GM18909 (cell line): ENCODE measurements around the gene AQP12A.
"Not testable (repeated sequence)": the region's sequence is repeated elsewhere in the genome, so short reads cannot be mapped to it uniquely, and the experiment has no call there.

Source experiments
- ATAC-seq: cut with Tn5 transposase; IDR thresholded peaks from one replicate; pipeline ENCODE4 v1.9.1; 2021; ENCODE audit warnings: mild to moderate bottlenecking; ENCODE audit not compliant: unreplicated experiment, poor library complexity

Gene AQP12A

GRCh38 chr2:240686460-240686859, 5.2 kb upstream of the AQP12A start:
- ATAC-seq = no peak

GRCh38 chr2:240687045-240687740, 4.5 kb upstream of the AQP12A start:
- no peak for ATAC-seq

DNA sequence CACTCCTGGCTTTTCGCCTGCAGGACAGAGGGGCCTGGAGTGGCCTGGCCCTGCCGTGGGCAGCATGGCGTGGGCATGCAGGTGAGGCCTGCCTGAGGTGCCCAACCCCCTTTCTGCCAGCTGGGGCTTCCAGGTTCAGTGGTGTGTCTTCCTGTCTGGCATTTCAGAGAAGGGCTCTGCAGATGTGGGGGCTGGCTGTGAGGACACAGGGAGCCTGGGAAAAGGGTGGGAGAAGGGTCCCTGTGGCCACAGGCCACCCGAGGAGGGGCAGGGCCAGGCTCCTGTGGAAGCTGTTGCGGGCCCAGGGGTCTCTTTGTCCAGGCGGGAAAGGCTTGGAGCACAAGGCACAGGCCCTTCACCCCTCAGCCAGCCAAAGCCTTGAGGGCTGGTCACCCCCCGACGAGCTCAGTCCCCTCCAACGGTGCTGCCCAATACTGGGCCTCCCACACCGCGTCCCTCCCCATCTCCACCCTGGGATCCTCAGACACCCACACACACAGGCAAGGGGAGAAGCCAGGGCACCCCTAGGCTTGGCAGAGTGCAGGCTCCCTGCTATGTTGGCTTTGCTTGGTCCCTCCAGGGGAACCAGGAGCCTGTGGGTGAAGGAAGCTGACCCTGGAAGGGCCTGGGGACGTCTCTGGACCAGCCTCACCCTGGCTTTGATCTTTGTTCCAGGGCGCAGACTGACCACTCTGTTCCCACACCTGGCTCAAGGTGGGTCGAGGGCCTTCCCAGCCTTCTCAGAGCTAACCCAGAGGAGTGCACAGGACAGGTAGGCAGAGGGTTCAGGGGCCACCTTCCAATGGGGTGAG, 3.7 kb upstream of the AQP12A start:
- no peak for ATAC-seq

DNA sequence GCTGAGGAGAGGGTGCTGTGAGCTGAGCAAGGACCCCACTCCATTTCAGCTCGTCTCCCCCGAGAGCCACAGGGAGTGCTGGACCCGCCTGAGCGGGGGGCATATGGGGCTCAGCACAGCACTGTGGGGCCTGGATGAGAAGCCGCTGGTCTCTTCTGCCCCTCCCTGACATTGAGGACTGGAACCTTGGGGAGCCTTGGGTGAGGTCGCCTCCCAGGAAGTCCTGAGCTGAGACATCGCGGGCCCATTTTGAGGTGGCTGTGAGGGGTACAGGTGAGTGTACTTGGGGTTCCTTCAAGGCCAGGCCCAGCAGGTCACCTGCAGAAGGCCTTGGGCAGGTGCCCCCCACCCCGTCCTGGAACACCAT, 3.1 kb upstream of the AQP12A start:
- ATAC-seq = no peak

DNA sequence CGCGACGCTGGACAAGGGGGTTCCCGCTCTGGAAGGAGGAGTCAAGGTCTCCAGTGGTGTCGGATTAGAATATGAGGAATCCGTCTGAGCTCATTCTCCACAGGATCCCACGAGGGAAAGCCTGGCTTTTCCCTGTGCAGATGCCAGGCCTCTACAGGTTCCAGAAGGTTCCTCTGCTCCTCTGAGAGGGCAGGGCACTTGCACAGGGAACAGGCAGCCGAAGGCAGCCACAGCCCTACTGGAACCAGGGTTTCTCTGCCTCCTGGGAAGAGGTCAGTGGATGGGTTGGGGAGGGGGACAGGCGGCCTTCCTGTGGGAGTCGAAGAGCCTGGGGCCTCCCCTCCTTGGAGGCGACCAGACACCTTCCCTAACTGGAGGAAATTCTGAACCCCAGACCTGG, 1.7 kb upstream of the AQP12A start:
- ATAC-seq = no peak

GRCh38 chr2:240690421-240691074, 1.1 kb upstream of the AQP12A start:
- not testable (repeated sequence) for ATAC-seq

DNA sequence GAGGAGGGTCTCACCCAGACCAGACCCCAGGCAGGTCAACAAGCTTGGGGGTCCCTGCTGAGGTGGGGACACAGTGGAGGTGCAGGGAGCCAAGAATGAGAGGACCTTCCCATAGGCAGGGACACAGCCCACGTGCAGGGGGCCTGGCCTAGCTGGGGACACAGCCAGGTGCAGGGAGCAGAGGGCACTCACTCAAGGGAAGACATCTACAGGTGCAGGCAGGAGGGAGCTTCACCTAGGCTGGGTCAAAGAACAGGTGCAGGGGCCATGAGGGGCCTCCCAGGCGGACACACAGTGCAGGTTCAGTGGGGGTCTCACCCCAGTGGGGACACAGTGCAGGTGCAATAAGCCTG, 615 bp upstream of the AQP12A start:
- not testable (repeated sequence) for ATAC-seq

- not testable (repeated sequence) for ATAC-seq
Observed at GRCh38 chr2:240692583-240693561, 1.2 kb downstream of the AQP12A start.

DNA sequence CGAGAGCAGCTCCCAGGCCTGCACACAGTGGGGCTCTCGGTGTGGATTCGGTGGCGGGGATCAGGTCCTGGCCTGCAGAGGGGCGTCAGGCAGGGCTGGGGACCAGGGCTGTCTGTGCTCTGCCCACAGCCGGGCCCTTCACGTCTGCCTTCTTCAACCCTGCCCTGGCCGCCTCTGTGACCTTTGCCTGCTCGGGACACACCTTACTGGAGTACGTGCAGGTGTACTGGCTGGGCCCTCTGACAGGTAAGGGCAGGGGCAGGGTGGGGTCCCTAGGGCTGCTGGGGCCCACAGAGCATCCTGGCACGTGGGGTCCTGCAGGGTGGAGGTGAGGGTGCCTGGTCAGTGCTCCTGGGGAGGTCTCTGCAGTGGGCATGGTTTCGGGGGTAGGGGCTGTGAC, 2.6 kb downstream of the AQP12A start:
- not testable (repeated sequence) for ATAC-seq

- ATAC-seq = not testable (repeated sequence)
Observed at GRCh38 chr2:240695593-240695992, 3.9 kb downstream of the AQP12A start.

GRCh38 chr2:240696469-240696868, 4.8 kb downstream of the AQP12A start:
- not testable (repeated sequence) for ATAC-seq

GRCh38 chr2:240698852-240699561, 7.3 kb downstream of the AQP12A start:
- ATAC-seq = not testable (repeated sequence)

GRCh38 chr2:240699835-240700234, 8.2 kb downstream of the AQP12A start:
- ATAC-seq = not testable (repeated sequence)

DNA sequence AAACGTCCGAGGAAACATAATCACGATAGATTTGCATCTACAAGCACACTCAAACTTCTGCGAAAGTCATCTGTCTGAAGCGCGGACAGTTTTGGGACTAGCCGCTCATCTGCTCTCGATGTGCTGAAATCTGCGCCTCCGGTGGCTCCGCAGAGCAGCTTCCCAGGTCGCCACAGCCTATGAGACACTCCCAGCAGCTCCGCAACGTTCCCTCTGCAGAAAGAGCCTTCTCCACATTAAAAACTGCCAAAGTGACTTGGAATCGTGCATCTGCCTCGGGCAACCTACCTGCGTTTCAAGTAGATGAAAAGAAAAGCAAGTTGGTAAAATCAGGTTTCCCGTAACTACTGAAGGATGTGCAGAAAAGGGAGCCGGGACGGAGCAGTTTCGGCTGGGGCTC, 8.9 kb downstream of the AQP12A start:
- ATAC-seq = not testable (repeated sequence)

DNA sequence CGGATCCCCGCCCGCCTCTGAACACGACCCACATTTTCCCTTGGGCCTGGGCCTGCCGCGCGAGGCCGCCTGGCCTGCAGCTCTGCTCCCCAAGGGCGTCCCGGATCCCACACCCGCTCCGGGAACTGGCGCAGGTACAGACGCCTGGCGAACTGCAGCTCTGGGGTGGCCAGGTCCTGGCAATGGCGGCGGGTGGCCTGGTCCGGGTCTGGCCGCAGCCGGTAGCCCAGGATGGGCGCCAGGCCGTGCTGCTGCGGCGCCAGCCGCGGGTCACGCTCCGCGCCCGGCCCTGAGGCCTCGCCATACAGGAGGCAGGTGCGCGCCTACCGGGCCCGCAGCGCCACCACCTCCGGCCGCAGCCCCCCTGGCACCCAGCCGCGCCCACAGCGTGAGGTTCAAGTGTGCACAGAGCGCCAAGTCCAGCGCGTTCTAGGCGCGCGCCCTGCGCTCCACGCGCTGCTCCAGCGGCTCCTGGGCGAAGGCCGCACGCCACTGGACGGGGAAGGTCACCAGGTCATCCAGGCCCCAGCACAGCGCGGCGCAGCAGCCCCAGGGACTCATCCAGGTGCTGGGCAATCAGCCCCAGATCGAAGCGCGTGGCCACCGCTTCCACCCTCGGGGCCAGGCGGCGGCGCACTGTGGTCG, 9.5 kb downstream of the AQP12A start:
- no peak for ATAC-seq

DNA sequence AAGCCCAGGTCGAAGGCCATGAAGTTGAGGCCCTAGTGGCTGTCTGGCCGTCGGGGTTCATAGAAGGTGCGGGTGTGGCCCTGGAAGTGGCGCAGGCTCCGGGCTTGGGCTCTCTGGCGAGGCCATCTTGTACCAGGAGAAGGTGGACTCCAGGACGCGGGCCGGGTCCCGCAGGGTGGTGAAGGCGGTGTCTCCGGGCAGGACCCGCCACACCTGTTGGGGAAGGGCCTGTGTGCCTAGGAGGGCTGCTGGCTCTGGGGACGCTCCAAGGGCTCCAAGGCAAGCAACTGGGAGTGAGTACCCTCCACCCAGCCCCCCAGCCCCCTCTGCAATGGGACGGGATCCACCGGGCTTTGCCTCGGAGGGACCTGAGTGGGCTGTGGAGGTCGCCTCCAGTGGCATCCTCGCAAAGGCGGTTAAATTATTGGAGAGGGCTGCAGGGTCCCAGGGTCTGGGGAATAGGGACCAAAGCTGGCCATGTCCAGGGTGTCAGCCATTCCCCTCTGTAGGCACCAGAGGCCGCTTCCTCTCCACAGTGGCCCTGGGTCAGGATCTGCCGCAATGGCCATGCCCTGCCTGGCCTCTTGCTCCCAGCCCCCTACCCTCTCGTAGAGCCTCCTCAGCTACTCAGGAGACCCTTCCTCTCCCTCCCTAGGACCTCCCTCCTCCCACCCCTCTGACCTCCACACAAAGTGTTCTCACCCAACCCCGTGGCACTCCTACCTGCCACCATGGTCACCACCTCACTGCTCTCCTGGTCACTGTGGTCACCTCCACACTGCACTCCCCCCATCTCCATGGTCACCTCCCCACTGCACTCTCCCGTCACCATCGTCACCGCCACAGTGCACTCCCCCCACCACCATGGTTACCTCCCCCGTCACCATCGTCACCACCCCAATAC, 10.3 kb downstream of the AQP12A start:
- ATAC-seq = no peak

- no peak for ATAC-seq
Observed at GRCh38 chr2:240702640-240703011, 11.0 kb downstream of the AQP12A start.
